IMR-90 (cell line): ENCODE results near the gene HPRT1. TPM values are rescaled to one million over a fixed set of nuclear protein-coding genes. Genes with fewer than 3 reads are reported as not detected.

Source experiments
- ATAC-seq: fragments of 200-7000 bp; cut with Tn5 transposase; 2 replicates; pipeline ENCODE4 v1.9.1; 2020; ENCODE audit warnings: low read depth, mild to moderate bottlenecking, moderate library complexity
- BruUV-seq: library from RNA; stranded (reverse); fragments of 400-500 nt; replicated peaks from 2 replicates; lab custom pipeline; 2021; lab: Mats Ljungman, UMichigan
- CTCF ChIA-PET: fragments of 300-600 bp; formaldehyde crosslinking; extraction: SDS; loops from one replicate; lab custom pipeline; 2021; ENCODE audit warnings: antibody characterized with exemption; lab: Yijun Ruan, JAX
- POLR2A ChIA-PET: fragments of 300-600 bp; sonication (Branson Sonifier 250); formaldehyde crosslinking; loops from one replicate; lab custom pipeline; 2022; ENCODE audit warnings: antibody characterized with exemption; ENCODE audit not compliant: unreplicated experiment; lab: Charles Lee
- DNase-seq: peaks from one replicate; pipeline ENCODE4 v3.0.0; 2013
- H2AFZ ChIP-seq: replicated peaks from 2 replicates; pipeline ENCODE3; 2013; ENCODE audit warnings: low read length, mild to moderate bottlenecking; ENCODE audit not compliant: poor library complexity
- H2AK5ac ChIP-seq: 2 replicates; pipeline ENCODE4 v1.6.1; 2013; ENCODE audit warnings: low read depth, low read length, inconsistent platforms
- H2AK9ac ChIP-seq: replicated peaks from 2 replicates; pipeline ENCODE3; 2013; ENCODE audit warnings: mild to moderate bottlenecking, low read depth, low read length, moderate library complexity; ENCODE audit not compliant: poor library complexity
- H2BK120ac ChIP-seq: 2 replicates; pipeline ENCODE4 v1.6.1; 2013; ENCODE audit warnings: low read depth, low read length, inconsistent platforms
- H2BK15ac ChIP-seq: 3 replicates; pipeline ENCODE4 v1.6.1; 2013; ENCODE audit warnings: low read depth, low read length, inconsistent platforms
- H2BK20ac ChIP-seq: 2 replicates; pipeline ENCODE4 v1.6.1; 2013; ENCODE audit warnings: low read depth, mild to moderate bottlenecking, inconsistent platforms, low read length, moderate library complexity
- H2BK5ac ChIP-seq: 2 replicates; pipeline ENCODE4 v1.6.1; 2013; ENCODE audit warnings: mild to moderate bottlenecking, low read depth, low read length, inconsistent platforms; ENCODE audit not compliant: poor library complexity, severe bottlenecking
- H3K14ac ChIP-seq: replicated peaks from 2 replicates; pipeline ENCODE4 v1.6.1; 2013; ENCODE audit warnings: low read depth, low read length, inconsistent platforms
- H3K18ac ChIP-seq: 2 replicates; pipeline ENCODE4 v1.6.1; 2013; ENCODE audit warnings: low read depth, low read length, control low read depth
- H3K23ac ChIP-seq: 2 replicates; pipeline ENCODE4 v1.6.1; 2013; ENCODE audit warnings: low read depth, low read length, inconsistent platforms
- H3K27ac ChIP-seq: 2 replicates; pipeline ENCODE4 v1.5.1; 2013; ENCODE audit warnings: mild to moderate bottlenecking, control low read depth, low read length; ENCODE audit not compliant: insufficient read depth
- H3K27me3 ChIP-seq: 2 replicates; pipeline ENCODE4 v1.6.1; 2013; ENCODE audit warnings: low read length; ENCODE audit not compliant: control insufficient read depth, insufficient read depth
- H3K36me3 ChIP-seq: 2 replicates; pipeline ENCODE4 v1.6.1; 2013; ENCODE audit warnings: low read length, mixed read lengths; ENCODE audit not compliant: control insufficient read depth, insufficient read depth
- H3K4ac ChIP-seq: 2 replicates; pipeline ENCODE4 v1.6.1; 2013; ENCODE audit warnings: low read depth, low read length, inconsistent platforms
- H3K4me1 ChIP-seq: 2 replicates; pipeline ENCODE4 v1.6.1; 2013; ENCODE audit warnings: low read length, mixed read lengths; ENCODE audit not compliant: control insufficient read depth, insufficient read depth
- H3K4me2 ChIP-seq: 2 replicates; pipeline ENCODE4 v1.6.1; 2013; ENCODE audit warnings: low read depth, mild to moderate bottlenecking, control low read depth, low read length, moderate library complexity
- H3K4me3 ChIP-seq: 2 replicates; pipeline ENCODE4 v1.5.1; 2013; ENCODE audit warnings: low read depth, mild to moderate bottlenecking, control low read depth, low read length, moderate library complexity; ENCODE audit not compliant: insufficient read depth
- H3K56ac ChIP-seq: 2 replicates; pipeline ENCODE4 v1.6.1; 2013; ENCODE audit warnings: low read length, inconsistent platforms; ENCODE audit not compliant: insufficient read depth; ENCODE audit errors: extremely low read depth
- H3K79me1 ChIP-seq, 2 experiments: 2 replicates each; pipeline ENCODE4 v1.6.1; 2013; ENCODE audit warnings: low read length in 2 of 2, inconsistent platforms in 1 of 2, low read depth in 1 of 2
- H3K9ac ChIP-seq: 2 replicates; pipeline ENCODE4 v1.6.1; 2013; ENCODE audit warnings: low read depth, low read length, control low read depth
- H3K9me1 ChIP-seq: 2 replicates; pipeline ENCODE4 v1.6.1; 2013; ENCODE audit warnings: low read length, inconsistent platforms; ENCODE audit not compliant: insufficient read depth
- H3K9me3 ChIP-seq: 2 replicates; pipeline ENCODE4 v1.6.1; 2013; ENCODE audit warnings: low read length; ENCODE audit not compliant: control insufficient read depth, insufficient read depth
- H4K20me1 ChIP-seq: 2 replicates; pipeline ENCODE4 v1.6.1; 2013; ENCODE audit warnings: low read length, inconsistent platforms; ENCODE audit not compliant: insufficient read depth
- H4K5ac ChIP-seq: 2 replicates; pipeline ENCODE4 v1.6.1; 2013; ENCODE audit warnings: mild to moderate bottlenecking, low read depth, low read length, control low read depth
- H4K8ac ChIP-seq, 2 experiments: 2 replicates each; pipeline ENCODE4 v1.6.1; 2013; ENCODE audit warnings: low read depth in 2 of 2, low read length in 2 of 2, control low read depth in 1 of 2, inconsistent platforms in 1 of 2
- H4K91ac ChIP-seq: 2 replicates; pipeline ENCODE4 v1.6.1; 2013; ENCODE audit warnings: low read depth, low read length, inconsistent platforms; ENCODE audit not compliant: insufficient read depth
- BHLHE40 ChIP-seq: fragments of 150-350 bp; IDR thresholded peaks from 2 replicates; pipeline ENCODE4 v1.6.1; 2016; ENCODE audit warnings: mild to moderate bottlenecking, low read depth, low read length
- FOS ChIP-seq: fragments of 150-350 bp; IDR thresholded peaks from 2 replicates; pipeline ENCODE4 v1.6.1; 2016; ENCODE audit warnings: low read depth, low read length
- MAFK ChIP-seq: IDR thresholded peaks from 2 replicates; pipeline ENCODE4 v1.6.1; 2012; ENCODE audit warnings: low read depth, low read length, improper control_type of control experiment
- MAZ ChIP-seq: IDR thresholded peaks from 2 replicates; pipeline ENCODE4 v1.6.1; 2012; ENCODE audit warnings: low read depth, mild to moderate bottlenecking, low read length, improper control_type of control experiment, moderate library complexity, borderline replicate concordance
- MXI1 ChIP-seq: IDR thresholded peaks from 2 replicates; pipeline ENCODE4 v1.6.1; 2012; ENCODE audit warnings: low read depth, mild to moderate bottlenecking, low read length, moderate library complexity, borderline replicate concordance
- NFE2L2 ChIP-seq: fragments of 150-350 bp; IDR thresholded peaks from 2 replicates; pipeline ENCODE4 v1.6.1; 2016; ENCODE audit warnings: low read depth, mild to moderate bottlenecking, low read length
- RFX5 ChIP-seq: IDR thresholded peaks from 2 replicates; pipeline ENCODE4 v1.8.0; 2012; ENCODE audit warnings: low read depth, mild to moderate bottlenecking, low read length, moderate library complexity
- SMC3 ChIP-seq: fragments of 150-350 bp; IDR thresholded peaks from 2 replicates; pipeline ENCODE4 v1.6.1; 2016; ENCODE audit warnings: low read depth, mild to moderate bottlenecking, antibody characterized with exemption, low read length, moderate library complexity
- WGBS, 2 experiments: methylation state at CpG; one replicate each; pipeline versions ENCODE4 v1.1.5 to v1.1.7; 2013; ENCODE audit warnings: missing lambda C conversion rate in 2 of 2; ENCODE audit not compliant: insufficient read length in 1 of 2; ENCODE audit errors: extremely low coverage in 2 of 2; 5-methylcytosine and 5-hydroxymethylcytosine counted together
- dilution Hi-C: fragments of 300-500 bp; cut with HindIII; formaldehyde crosslinking; loops from one replicate; pipeline ENCODE4 v1.14.3; 2018; ENCODE audit warnings: low sequenced_read_pairs; ENCODE audit not compliant: unreplicated experiment
- in situ Hi-C: fragments of 300-500 bp; cut with MboI; formaldehyde crosslinking; loops from 3 replicates; pipeline ENCODE4 v1.14.3; 2019; ENCODE audit warnings: low sequenced_read_pairs, inconsistent platforms, mixed read lengths
- intact Hi-C: fragments of 100-400 bp; cut with micrococcal nuclease; formaldehyde crosslinking; loops from 2 replicates; pipeline ENCODE4 v1.10.0; 2022
- polyA plus RNA-seq, 3 experiments: library from polyadenylated mRNA; depleted of rRNA; stranded (reverse); fragments of >200 nt; gene quantifications; 2 replicates each; pipeline ENCODE4 v1.2.3, GENCODE V29; 2012; ENCODE audit warnings: low replicate concordance in 1 of 3
- total RNA-seq: library from RNA; depleted of rRNA; stranded (reverse); fragments of >200 nt; gene quantifications from 2 replicates; pipeline ENCODE4 v1.2.3, GENCODE V29; 2012
- TF ChIP-seq, protein P1 (sequence below): fragments of 150-350 bp; IDR thresholded peaks from 2 replicates; pipeline ENCODE4 v1.6.1; 2016; ENCODE audit warnings: low read depth, mild to moderate bottlenecking, low read length, moderate library complexity, borderline replicate concordance

Gene HPRT1
- total and polyA plus RNA-seq, 2 of the 4 experiments (the other 2 are of a cell fraction): 7.0 to 30.3 TPM

DNA sequence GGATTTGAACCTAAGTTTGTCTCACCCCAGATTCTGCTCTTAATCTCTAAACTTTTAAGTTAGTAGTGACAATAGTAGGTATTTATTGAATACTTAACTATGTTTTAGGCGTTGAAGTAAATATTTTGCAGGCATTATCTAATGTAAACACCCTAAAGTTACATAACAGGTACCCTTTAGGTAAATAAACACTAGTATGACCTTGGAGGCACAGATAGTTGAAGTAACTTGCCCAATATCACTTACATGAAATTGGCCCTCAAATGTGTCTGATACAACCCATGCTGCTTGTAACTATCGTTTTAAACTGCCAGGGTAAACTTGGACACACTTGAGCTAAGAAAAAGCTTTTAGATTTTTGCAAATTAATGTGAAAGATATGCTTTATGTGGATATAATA is 3.0 kb downstream of the HPRT1 start:
- DNase-seq (no peak), ATAC-seq (no peak)
- intact Hi-C loops: no loop called here
- no peak for TF ChIP-seq MAZ
- no peak for TF ChIP-seq SMC3
- no peak for TF ChIP-seq NFE2L2
- no peak for TF ChIP-seq RFX5
- no peak for TF ChIP-seq FOS
- TF ChIP-seq, protein P1, sequence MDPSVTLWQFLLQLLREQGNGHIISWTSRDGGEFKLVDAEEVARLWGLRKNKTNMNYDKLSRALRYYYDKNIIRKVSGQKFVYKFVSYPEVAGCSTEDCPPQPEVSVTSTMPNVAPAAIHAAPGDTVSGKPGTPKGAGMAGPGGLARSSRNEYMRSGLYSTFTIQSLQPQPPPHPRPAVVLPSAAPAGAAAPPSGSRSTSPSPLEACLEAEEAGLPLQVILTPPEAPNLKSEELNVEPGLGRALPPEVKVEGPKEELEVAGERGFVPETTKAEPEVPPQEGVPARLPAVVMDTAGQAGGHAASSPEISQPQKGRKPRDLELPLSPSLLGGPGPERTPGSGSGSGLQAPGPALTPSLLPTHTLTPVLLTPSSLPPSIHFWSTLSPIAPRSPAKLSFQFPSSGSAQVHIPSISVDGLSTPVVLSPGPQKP: no peak
- TF ChIP-seq BHLHE40: no peak
- no peak for TF ChIP-seq MAFK
- TF ChIP-seq MXI1: no peak
- Histone ChIP-seq H3K4me1 (no peaks in the 10 kb centered on the region; the same call in 1 of the 2 replicates), H3K27me3 (no peaks in the 10 kb centered on the region), H3K14ac (no peak overlapping the region), H3K4ac (no peak overlapping the region), H3K9ac (no peak overlapping the region), H2AK9ac (no peak overlapping the region), H3K18ac (no peak overlapping the region), H3K79me1 (peaks cover 3 to 14% of the 10 kb centered on the region in 2 experiments; a peak in 2 of 4 replicates), H2AK5ac (no peak overlapping the region), H4K8ac (no peak overlapping the region), H3K9me3 (no peaks in the 10 kb centered on the region), H3K56ac (no peak overlapping the region), H2AFZ (no peak overlapping the region), H2BK20ac (no peak overlapping the region), H3K9me1 (no peaks in the 10 kb centered on the region), H3K36me3 (no peaks in the 10 kb centered on the region), H4K5ac (no peak overlapping the region), H2BK5ac (no peak overlapping the region), H3K27ac (no peak overlapping the region), H3K4me3 (no peak overlapping the region), H3K23ac (no peak overlapping the region), H4K91ac (no peak overlapping the region), H2BK15ac (no peak overlapping the region), H4K20me1 (no peaks in the 10 kb centered on the region), H2BK120ac (no peak overlapping the region), H3K4me2 (no peak overlapping the region)
- WGBS, 2 experiments: no CpG with 5 or more reads among the region's 2 CpGs
- ChIA-PET CTCF (no interaction called here), POLR2A (no interaction called here)
- BruUV-seq: no TSS peak
- in situ Hi-C loops: loop anchor here (25.0 kb wide), 1 partner anchor 549 kb away; the partner anchor contains the start of gene RTL8B
- dilution Hi-C loops: no loop called here
